ENCODE measurements around the gene ZNF836. TPM values are rescaled to one million over a fixed set of nuclear protein-coding genes. Genes with fewer than 3 reads are reported as not detected.

ZNF836 gene
- total and polyA plus RNA-seq, 9 donors, result 7.4 to 38.1 (median 25.9) TPM

DNA sequence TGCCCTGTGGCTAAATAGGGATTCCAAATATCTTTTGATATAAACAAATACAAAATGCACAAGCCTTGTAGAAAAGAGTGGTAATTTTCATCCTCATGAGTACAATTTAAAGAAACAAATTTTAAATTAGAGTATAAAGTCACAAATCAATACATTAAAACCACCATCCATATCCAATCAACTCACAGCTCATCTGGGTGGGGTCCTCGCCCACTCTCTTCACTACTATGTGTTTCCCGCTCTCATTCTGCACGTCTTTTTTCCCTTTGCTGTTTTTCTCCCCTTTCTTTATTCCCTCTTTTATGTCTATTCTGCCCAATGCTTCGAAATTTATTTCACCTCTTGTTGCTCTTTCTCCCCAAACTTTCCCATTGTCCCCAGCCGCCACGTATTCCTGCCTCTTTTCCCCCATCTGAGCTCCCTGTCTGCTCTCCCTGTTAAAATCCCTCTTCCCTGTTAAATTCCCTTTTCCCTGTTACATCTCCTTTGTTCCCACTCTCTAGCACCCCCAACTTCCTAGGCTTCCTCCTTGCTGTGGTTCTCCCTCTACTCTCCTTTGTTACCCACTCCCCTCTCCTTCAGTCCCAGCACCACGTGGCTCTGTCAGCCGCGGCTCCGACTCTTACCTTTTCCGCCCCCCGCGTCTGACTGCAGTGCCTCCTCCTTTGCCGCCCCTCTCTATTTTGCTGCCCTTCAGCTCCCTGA, 33.0 kb downstream of the ZNF836 start:
- H3K4me3 ChIP-seq, result peak overlapping the region; percentile 98
- H3K27me3 ChIP-seq, result no peaks in the 10 kb centered on the region
- H3K9me3 ChIP-seq, result no peaks in the 10 kb centered on the region
- TF ChIP-seq EP300 (IDR thresholded peaks at IDR 0.05) (no peak), POLR2A (IDR thresholded peaks at IDR 0.05) (no peak)
- TF ChIP-seq, protein P1, sequence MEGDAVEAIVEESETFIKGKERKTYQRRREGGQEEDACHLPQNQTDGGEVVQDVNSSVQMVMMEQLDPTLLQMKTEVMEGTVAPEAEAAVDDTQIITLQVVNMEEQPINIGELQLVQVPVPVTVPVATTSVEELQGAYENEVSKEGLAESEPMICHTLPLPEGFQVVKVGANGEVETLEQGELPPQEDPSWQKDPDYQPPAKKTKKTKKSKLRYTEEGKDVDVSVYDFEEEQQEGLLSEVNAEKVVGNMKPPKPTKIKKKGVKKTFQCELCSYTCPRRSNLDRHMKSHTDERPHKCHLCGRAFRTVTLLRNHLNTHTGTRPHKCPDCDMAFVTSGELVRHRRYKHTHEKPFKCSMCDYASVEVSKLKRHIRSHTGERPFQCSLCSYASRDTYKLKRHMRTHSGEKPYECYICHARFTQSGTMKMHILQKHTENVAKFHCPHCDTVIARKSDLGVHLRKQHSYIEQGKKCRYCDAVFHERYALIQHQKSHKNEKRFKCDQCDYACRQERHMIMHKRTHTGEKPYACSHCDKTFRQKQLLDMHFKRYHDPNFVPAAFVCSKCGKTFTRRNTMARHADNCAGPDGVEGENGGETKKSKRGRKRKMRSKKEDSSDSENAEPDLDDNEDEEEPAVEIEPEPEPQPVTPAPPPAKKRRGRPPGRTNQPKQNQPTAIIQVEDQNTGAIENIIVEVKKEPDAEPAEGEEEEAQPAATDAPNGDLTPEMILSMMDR (IDR thresholded peaks at IDR 0.05), result no peak
- intact Hi-C loops (cut with DNase I), result loop anchor here in 3 of 4 donors (2.0 to 10.0 kb wide), 3 partner anchors 32 to 100 kb away; partner anchors contain the start of gene ZNF836 (in 1 of the 3)
- no peaks in the 10 kb centered on the region for H3K4me1 ChIP-seq (ENCODE audit: insufficient read depth)
- H3K27ac ChIP-seq, result peak overlapping the region; percentile 58 to 85
- WGBS, 3 donors, result 2 to 4% (median 3%) methylated on average over 14 of the region's 14 CpGs
- peak in 4 of 5 donors; percentile 18 to 51 (median 36) for DNase-seq
- H3K36me3 ChIP-seq, result no peaks in the 10 kb centered on the region

DNA sequence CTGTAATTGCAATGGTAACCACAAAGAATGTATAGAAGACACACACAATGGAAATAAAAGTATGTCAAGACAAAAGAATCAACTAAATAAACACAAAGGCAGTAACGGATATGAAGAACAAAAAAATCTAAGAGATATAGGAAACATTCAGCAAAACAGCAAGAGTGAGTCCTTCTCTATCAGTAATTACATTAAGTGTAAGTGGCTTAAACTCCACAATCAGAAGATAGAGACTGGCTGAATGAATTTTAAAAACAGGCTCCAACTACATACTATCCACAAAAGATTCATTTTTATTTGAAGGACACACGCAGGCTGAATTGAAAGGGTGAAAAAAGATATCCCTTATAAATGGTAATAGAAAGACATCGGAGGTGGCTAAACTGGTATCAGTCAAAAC, 51.1 kb downstream of the ZNF836 start:
- Histone ChIP-seq H3K4me1 (ENCODE audit: insufficient read depth) (no peaks in the 10 kb centered on the region), H3K9me3 (peaks cover 12 to 67% of the 10 kb centered on the region in 2 donors), H3K27ac (no peak overlapping the region), H3K4me3 (no peak overlapping the region), H3K36me3 (peaks cover 17% of the 10 kb centered on the region), H3K27me3 (no peaks in the 10 kb centered on the region)
- 97 to 98% (median 98%) methylated on average over 3 of the region's 3 CpGs for WGBS, 3 donors
- intact Hi-C loops (cut with DNase I), result no loop called here
- DNase-seq, result no peak
- TF ChIP-seq POLR2A (IDR thresholded peaks at IDR 0.05), result no peak
- no peak for TF ChIP-seq EP300 (IDR thresholded peaks at IDR 0.05)
- TF ChIP-seq, protein P1 (IDR thresholded peaks at IDR 0.05), result no peak

DNA sequence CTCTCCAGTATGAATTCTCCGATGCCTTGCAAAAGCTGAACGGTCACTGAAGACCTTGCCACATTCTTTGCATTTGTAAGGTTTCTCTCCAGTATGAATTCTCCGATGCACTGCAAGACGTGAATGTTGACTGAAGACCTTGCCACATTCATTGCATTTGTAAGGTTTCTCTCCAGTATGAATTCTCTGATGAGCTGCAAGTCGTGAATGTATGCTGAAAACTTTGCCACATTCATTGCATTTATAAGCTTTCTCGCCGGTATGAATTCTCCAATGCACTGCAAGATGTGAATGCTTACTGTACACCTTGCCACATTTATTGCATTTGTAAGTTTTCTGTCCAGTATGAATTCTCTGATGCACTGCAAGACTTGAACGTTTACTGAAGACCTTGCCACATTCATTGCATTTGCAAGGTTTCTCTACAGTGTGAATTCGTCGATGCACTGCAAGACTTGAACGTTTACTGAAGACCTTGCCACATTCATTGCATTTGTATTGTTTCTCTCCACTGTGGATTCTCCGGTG, 55.8 kb downstream of the ZNF836 start:
- Histone ChIP-seq H3K27ac (no peak overlapping the region), H3K4me3 (no peak overlapping the region), H3K4me1 (ENCODE audit: insufficient read depth) (no peaks in the 10 kb centered on the region), H3K36me3 (peaks cover 13% of the 10 kb centered on the region), H3K9me3 (peaks cover 9 to 54% of the 10 kb centered on the region in 2 donors), H3K27me3 (no peaks in the 10 kb centered on the region)
- TF ChIP-seq EP300 (IDR thresholded peaks at IDR 0.05), result no peak
- TF ChIP-seq POLR2A (IDR thresholded peaks at IDR 0.05), result no peak
- TF ChIP-seq, protein P1 (IDR thresholded peaks at IDR 0.05), result no peak
- no peak for DNase-seq
- 95 to 98% (median 97%) methylated on average over 12 of the region's 12 CpGs for WGBS, 3 donors
- intact Hi-C loops (cut with DNase I), result no loop called here

DNA sequence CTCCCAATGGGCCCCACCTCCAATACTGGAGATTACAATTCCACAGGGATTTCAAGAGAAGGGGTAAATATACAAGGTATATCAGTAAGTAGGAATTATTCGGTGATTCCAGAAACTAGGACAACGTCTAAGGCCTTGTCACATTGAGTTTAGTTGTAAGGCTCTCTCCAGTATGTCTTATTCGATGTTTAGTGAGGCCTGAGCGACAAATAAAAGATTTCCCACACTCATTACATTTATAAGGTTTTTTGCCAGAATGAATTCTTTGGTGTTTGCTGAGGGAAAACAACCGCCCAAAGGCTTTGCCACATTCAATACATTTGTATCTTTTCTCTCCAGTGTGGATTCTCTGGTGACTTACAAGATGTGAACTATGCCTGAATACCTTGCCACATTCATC, 56.7 kb downstream of the ZNF836 start:
- WGBS, 3 donors, result 97 to 100% (median 98%) methylated on average over 5 of the region's 5 CpGs
- Histone ChIP-seq H3K4me1 (ENCODE audit: insufficient read depth) (no peaks in the 10 kb centered on the region), H3K27me3 (no peaks in the 10 kb centered on the region), H3K36me3 (peaks cover 11% of the 10 kb centered on the region), H3K4me3 (no peak overlapping the region), H3K27ac (no peak overlapping the region), H3K9me3 (peaks cover 9 to 52% of the 10 kb centered on the region in 2 donors)
- no peak for DNase-seq
- no peak for TF ChIP-seq EP300 (IDR thresholded peaks at IDR 0.05)
- TF ChIP-seq, protein P1 (IDR thresholded peaks at IDR 0.05), result no peak
- no peak for TF ChIP-seq POLR2A (IDR thresholded peaks at IDR 0.05)
- intact Hi-C loops (cut with DNase I), result no loop called here
